GM12801 (cell line): ENCODE data around the gene CACNA2D2.

Experiments used
- TF ChIP-seq, protein P1 (sequence below): IDR thresholded peaks from one replicate; pipeline ENCODE4 v1.5.1; 2011; ENCODE audit warnings: control low read depth; ENCODE audit not compliant: insufficient read length; ENCODE audit errors: extremely low read depth

Gene CACNA2D2

DNA sequence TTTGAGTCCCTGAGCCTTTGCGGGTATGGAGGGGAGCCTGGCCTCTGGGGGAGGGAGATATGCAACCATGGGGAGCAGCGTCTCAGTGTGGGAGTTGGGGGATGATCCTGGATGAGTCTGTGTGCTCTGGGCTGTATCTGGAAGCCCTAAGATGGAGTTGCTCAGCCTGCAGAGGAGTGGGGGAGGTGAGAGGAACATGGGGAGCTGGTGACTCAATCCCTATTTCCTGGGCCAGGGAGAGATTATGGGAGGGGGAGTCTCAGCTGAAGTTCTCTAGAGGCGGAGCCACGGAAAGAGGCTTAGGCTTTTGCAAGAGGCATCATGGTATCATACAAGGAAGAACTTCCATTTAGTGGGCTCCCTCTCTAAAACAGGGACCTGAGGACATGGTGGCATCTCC, 84.6 kb downstream of the CACNA2D2 start:
- TF ChIP-seq, protein P1, sequence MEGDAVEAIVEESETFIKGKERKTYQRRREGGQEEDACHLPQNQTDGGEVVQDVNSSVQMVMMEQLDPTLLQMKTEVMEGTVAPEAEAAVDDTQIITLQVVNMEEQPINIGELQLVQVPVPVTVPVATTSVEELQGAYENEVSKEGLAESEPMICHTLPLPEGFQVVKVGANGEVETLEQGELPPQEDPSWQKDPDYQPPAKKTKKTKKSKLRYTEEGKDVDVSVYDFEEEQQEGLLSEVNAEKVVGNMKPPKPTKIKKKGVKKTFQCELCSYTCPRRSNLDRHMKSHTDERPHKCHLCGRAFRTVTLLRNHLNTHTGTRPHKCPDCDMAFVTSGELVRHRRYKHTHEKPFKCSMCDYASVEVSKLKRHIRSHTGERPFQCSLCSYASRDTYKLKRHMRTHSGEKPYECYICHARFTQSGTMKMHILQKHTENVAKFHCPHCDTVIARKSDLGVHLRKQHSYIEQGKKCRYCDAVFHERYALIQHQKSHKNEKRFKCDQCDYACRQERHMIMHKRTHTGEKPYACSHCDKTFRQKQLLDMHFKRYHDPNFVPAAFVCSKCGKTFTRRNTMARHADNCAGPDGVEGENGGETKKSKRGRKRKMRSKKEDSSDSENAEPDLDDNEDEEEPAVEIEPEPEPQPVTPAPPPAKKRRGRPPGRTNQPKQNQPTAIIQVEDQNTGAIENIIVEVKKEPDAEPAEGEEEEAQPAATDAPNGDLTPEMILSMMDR, result no peak

DNA sequence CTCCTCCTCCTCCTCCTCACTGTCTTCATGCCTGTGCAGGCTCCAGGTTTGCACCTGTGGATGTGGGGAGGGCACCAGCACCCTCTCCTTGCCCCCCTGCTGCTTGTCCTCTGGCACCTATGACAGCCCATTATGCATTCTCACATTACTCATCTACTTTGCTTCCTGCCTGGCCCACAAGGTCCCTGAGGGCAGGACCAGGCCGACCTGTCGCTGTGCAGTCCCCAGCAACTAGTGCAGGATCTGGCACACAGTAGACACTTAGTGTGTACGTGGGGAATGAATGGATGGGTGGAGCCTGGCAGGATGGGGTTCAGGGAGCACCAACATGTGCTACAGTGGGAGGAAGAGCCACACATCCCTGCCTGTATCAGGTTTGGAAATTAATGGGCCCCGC, 85.8 kb downstream of the CACNA2D2 start:
- TF ChIP-seq, protein P1, result no peak

DNA sequence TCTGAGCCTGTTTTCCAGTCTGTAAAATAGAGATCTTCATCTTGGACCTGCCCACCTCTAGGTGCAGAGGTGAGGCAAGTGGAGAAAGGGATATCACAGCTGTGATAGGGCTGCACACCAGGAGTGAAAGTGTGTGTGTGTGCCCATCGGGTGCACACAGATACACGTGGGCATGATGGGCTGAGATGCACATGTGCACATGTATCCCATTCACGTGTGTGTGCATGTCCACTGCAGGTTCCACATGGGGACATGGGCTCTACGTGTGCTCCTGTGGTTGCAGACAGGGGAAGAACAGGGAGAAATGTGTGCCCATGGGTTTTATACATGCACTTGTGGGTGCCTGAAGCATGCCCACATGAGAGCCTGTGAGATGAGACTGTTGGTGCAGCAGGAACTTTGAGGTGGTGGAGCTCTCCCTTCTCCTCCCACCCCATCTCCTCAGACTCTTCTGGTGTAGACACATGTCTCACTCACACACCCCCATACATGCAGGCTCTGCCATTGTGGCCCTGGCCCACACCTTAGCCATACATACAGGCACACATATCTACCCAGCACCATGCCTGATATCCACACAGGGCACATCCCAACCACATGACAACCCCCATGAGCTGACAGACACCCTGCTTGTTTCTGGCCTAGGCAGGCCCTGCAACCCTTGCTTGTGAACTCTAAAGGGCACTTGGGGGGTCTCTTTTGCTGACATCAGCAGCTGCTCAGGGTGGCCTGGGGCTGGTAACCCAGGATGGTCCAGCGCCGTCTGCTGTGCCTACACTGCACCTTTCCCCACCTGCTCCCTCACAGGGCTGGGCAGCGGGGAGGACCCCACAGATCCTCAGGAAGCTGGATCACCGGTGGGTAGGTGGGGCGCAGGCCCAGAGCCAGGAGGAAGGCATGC, 86.4 kb downstream of the CACNA2D2 start:
- TF ChIP-seq, protein P1, result no peak

DNA sequence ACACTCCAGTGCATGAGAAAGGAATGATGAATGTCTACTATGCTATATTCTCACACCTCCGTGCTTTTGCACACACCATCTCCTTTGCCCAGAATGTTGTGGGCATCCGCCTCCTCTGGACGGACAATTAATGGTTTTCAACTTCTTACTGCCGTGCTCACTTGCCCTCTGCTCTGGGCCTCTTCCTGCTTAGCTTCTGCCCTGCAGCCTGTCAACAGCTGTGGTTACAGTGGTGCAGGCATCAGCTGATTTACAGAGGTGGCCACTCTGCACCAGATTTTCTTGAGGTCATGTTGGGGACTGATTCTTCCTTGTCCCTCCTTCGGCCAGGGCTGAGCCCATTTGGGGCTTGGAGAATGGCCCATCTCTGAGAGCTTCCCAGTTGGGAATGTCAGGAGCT, 87.6 kb downstream of the CACNA2D2 start:
- TF ChIP-seq, protein P1, result no peak

DNA sequence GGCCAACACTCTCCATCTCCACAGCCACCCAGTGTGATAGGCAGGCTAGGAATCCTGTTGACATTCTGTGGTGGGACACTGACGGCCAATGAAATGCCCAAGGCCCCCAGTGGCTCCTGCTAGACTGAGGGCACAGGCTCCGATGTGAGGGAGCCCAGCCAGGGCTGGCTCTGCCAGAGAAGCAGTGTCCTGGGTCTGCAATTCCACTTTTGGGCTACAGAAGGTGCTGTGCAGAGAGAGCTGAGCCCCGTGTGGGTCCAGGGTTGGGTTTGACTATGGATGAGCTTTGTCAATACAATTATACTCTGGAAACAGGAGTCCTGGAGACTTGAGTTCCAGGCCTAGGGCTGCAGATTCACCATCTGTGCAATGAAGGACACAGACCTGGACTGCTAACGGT, 88.4 kb downstream of the CACNA2D2 start:
- TF ChIP-seq, protein P1, result no peak

DNA sequence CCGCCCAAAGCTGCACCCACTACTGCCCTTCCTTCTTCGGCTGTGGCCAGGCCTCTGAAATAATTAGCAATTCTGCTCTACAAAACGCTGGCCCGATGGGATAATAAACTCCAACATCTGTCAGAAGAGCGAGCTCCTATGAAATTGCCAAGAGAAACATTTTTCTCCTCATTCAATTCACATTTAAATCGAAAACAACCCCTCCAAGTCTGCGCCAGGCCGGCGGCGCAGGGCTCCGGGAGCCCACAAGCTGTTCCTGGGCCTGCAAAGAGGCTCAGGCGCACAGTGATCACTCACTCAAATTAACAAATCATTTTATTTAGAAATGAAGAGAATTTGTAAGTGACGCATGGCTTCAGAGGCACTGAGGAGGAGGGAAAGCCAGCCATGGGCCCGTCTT, 88.8 kb downstream of the CACNA2D2 start:
- TF ChIP-seq, protein P1, result no peak

DNA sequence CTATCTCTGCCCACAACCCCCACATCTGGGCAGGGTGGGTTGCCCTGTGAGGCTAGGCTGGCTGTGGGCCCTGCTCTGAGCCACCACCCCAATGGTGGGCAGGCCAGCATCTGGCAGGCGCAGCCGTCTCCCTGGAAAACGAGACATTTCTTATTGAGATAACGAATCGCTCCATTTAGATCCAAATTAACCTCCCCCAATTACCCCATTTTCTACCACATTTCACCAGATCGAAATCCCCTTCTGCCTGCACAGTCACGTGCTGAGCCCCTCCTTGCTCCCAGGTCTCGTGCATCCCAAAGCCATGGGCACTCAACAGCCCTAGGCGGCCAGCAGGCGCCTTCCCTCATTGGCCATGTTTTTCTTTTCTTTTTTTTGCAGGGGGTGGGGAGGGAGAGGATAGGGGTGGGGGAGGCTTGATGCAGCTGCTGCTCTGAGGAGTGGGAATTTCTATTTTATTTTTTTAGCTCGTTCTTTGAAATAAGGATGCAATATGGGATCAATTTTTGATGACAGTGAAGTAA, 91.1 kb downstream of the CACNA2D2 start:
- TF ChIP-seq, protein P1, result no peak
